GM23338 (cell line): ENCODE measurements around the gene ABCG2. TPM values are rescaled to one million over a fixed set of nuclear protein-coding genes. Genes with fewer than 3 reads are reported as not detected.

Source experiments
- ATAC-seq: fragments of 200-7000 bp; cut with Tn5 transposase; 3 replicates; pipeline ENCODE4 v1.9.1; 2020
- DNase-seq: peaks from one replicate; pipeline ENCODE4 v3.0.0-alpha.2; 2015; ENCODE audit warnings: low spot score
- H2AFZ ChIP-seq: fragments of 200-600 bp; sonication (generic); 2 replicates; pipeline ENCODE4 v1.8.0; 2016; ENCODE audit warnings: antibody characterized with exemption, mild to moderate bottlenecking, moderate library complexity
- H3F3A ChIP-seq: fragments of 200-600 bp; sonication (generic); replicated peaks from 2 replicates; pipeline ENCODE4 v1.8.0; 2017; ENCODE audit warnings: antibody characterized with exemption, mixed run types, low read depth
- H3K27ac ChIP-seq: fragments of 200-600 bp; sonication (generic); 2 replicates; pipeline ENCODE4 v1.6.1; 2016; ENCODE audit warnings: low read depth
- H3K27me3 ChIP-seq: fragments of 200-600 bp; sonication (generic); 2 replicates; pipeline ENCODE4 v1.8.0; 2016; ENCODE audit warnings: mild to moderate bottlenecking, mixed run types, moderate library complexity; ENCODE audit not compliant: insufficient read depth
- H3K36me3 ChIP-seq: fragments of 200-600 bp; sonication (generic); 2 replicates; pipeline ENCODE4 v1.8.0; 2016; ENCODE audit warnings: mild to moderate bottlenecking; ENCODE audit not compliant: insufficient read depth
- H3K4me1 ChIP-seq: fragments of 200-600 bp; sonication (generic); 2 replicates; pipeline ENCODE4 v1.8.0; 2016; ENCODE audit warnings: mild to moderate bottlenecking, moderate library complexity; ENCODE audit not compliant: insufficient read depth
- H3K4me2 ChIP-seq: fragments of 200-600 bp; sonication (generic); 2 replicates; pipeline ENCODE4 v1.7.1; 2017; ENCODE audit warnings: mixed run types
- H3K4me3 ChIP-seq: fragments of 200-600 bp; sonication (generic); 2 replicates; pipeline ENCODE4 v1.6.1; 2016; ENCODE audit warnings: mixed run types
- H3K79me2 ChIP-seq: fragments of 200-600 bp; sonication (generic); replicated peaks from 2 replicates; pipeline ENCODE4 v1.8.0; 2017; ENCODE audit warnings: mild to moderate bottlenecking; ENCODE audit not compliant: insufficient read depth
- H3K9me2 ChIP-seq: fragments of 200-600 bp; sonication (generic); 2 replicates; pipeline ENCODE4 v1.8.0; 2017; ENCODE audit not compliant: insufficient read depth
- H4K20me1 ChIP-seq: fragments of 200-600 bp; sonication (generic); replicated peaks from 2 replicates; pipeline ENCODE4 v1.8.0; 2017; ENCODE audit warnings: mild to moderate bottlenecking; ENCODE audit not compliant: insufficient read depth
- H3K27ac Mint-ChIP-seq: 2 replicates; pipeline ENCODE4 v1.8.0; 2020; ENCODE audit warnings: inconsistent platforms, mild to moderate bottlenecking, moderate library complexity, mixed read lengths
- H3K27me3 Mint-ChIP-seq: 3 replicates; pipeline ENCODE4 v1.8.0; 2022; ENCODE audit warnings: low read depth, mild to moderate bottlenecking, moderate library complexity, mixed read lengths, inconsistent platforms; ENCODE audit not compliant: insufficient read depth, poor library complexity
- H3K36me3 Mint-ChIP-seq: 3 replicates; pipeline ENCODE4 v1.8.0; 2021; ENCODE audit warnings: low read depth, mild to moderate bottlenecking, inconsistent platforms, moderate library complexity, mixed read lengths
- H3K4me1 Mint-ChIP-seq: 3 replicates; pipeline ENCODE4 v1.8.0; 2020; ENCODE audit warnings: mild to moderate bottlenecking, inconsistent platforms, mixed read lengths
- H3K4me3 Mint-ChIP-seq: 3 replicates; pipeline ENCODE4 v1.8.0; 2021; ENCODE audit warnings: moderate library complexity, mild to moderate bottlenecking, inconsistent platforms, mixed read lengths
- H3K9me3 Mint-ChIP-seq: 3 replicates; pipeline ENCODE4 v1.8.0; 2020; ENCODE audit warnings: moderate library complexity, mild to moderate bottlenecking, inconsistent platforms, mixed read lengths
- EZH2 ChIP-seq: fragments of 200-600 bp; sonication (generic); IDR thresholded peaks from one replicate; pipeline ENCODE4 v1.8.0; 2017; ENCODE audit warnings: antibody characterized with exemption, mild to moderate bottlenecking, low read depth; ENCODE audit not compliant: unreplicated experiment
- JUNB ChIP-seq: IDR thresholded peaks from one replicate; pipeline ENCODE4 v1.6.1; 2016; ENCODE audit warnings: antibody characterized with exemption; ENCODE audit not compliant: unreplicated experiment
- NANOG ChIP-seq: IDR thresholded peaks from 2 replicates; pipeline ENCODE4 v1.6.1; 2016; ENCODE audit warnings: antibody characterized with exemption, borderline replicate concordance
- POLR2AphosphoS5 ChIP-seq: IDR thresholded peaks from 2 replicates; pipeline ENCODE4 v1.6.1; 2016; ENCODE audit warnings: antibody characterized with exemption, low read depth
- STAT1 ChIP-seq: IDR thresholded peaks from one replicate; pipeline ENCODE4 v1.6.1; 2016; ENCODE audit warnings: antibody characterized with exemption; ENCODE audit not compliant: unreplicated experiment
- ZNF114 ChIP-seq: fragments of 250-450 bp; sonication (Bioruptor Pico); IDR thresholded peaks from 2 replicates; pipeline ENCODE4 v1.5.0; 2020; ENCODE audit warnings: mild to moderate bottlenecking, moderate library complexity
- polyA plus RNA-seq: library from polyadenylated mRNA; unstranded; fragments of >200 nt; fragmentation: Nextera tagmentation; extraction: Ambion mirVana; gene quantifications from 2 replicates; pipeline ENCODE4 v1.2.1, GENCODE V29; 2016
- total RNA-seq: library from RNA; depleted of rRNA; stranded (reverse); fragments of >200 nt; shearing (Covaris generic); gene quantifications from 2 replicates; pipeline ENCODE4 v1.2.3, GENCODE V29; 2014
- TF ChIP-seq, protein P1 (sequence below): IDR thresholded peaks from one replicate; pipeline ENCODE4 v1.6.1; 2018; ENCODE audit warnings: antibody characterized with exemption; ENCODE audit not compliant: unreplicated experiment
- TF ChIP-seq, protein P2 (sequence below), 2 experiments: fragments of 200-600 bp in 1 of 2; sonication (generic) in 1 of 2; conservative IDR thresholded peaks; 2 replicates each; pipeline versions ENCODE4 v1.5.1 to v1.6.1; 2016 to 2017; ENCODE audit warnings: antibody characterized with exemption in 2 of 2, low read depth in 2 of 2, mild to moderate bottlenecking in 2 of 2, moderate library complexity in 1 of 2
- TF ChIP-seq, protein P3 (sequence below): fragments of 250-450 bp; sonication (Bioruptor Pico); IDR thresholded peaks from 2 replicates; pipeline ENCODE4 v1.5.0; 2020; ENCODE audit warnings: mild to moderate bottlenecking, moderate library complexity

The ABCG2 gene
- total and polyA plus RNA-seq, 2 experiments from 2014 or later: 1.5 to 10.6 TPM

DNA sequence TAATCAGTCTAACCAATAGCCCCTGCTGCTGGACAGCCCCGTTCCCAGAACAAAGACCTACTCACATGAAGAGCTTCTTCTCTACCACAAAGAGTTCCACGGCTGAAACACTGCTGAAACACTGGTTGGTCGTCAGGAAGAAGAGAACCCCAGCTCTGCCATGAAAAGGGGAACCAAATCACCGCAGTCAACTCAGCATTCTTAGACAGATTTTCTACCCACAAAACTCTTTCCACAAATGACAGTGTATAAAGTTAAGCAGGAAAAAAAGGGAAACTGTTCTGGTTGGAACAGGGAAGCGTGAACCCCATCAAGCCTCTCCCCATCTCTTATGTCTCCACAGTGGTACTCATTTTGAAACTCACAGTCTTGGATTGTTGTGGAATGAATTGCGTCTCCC lies 57.3 kb downstream of the ABCG2 start:
- no peaks in the 10 kb centered on the region for H3K27me3 Mint-ChIP-seq
- H3K4me1 Mint-ChIP-seq: no peaks in the 10 kb centered on the region; the same call in 2 of the 3 replicates
- Histone ChIP-seq H3K27ac (no peak overlapping the region), H2AFZ (no peak overlapping the region), H3K36me3 (no peaks in the 10 kb centered on the region), H3K4me1 (no peaks in the 10 kb centered on the region), H4K20me1 (no peaks in the 10 kb centered on the region; the same call in none of the 2 replicates), H3K79me2 (no peaks in the 10 kb centered on the region), H3K4me3 (no peak overlapping the region), H3K9me2 (no peaks in the 10 kb centered on the region), H3K27me3 (no peaks in the 10 kb centered on the region), H3K4me2 (no peak overlapping the region), H3F3A (no peaks in the 10 kb centered on the region)
- no peak for ATAC-seq
- no peak overlapping the region for H3K4me3 Mint-ChIP-seq
- TF ChIP-seq POLR2AphosphoS5: no peak
- no peak for TF ChIP-seq NANOG
- TF ChIP-seq, protein P1, sequence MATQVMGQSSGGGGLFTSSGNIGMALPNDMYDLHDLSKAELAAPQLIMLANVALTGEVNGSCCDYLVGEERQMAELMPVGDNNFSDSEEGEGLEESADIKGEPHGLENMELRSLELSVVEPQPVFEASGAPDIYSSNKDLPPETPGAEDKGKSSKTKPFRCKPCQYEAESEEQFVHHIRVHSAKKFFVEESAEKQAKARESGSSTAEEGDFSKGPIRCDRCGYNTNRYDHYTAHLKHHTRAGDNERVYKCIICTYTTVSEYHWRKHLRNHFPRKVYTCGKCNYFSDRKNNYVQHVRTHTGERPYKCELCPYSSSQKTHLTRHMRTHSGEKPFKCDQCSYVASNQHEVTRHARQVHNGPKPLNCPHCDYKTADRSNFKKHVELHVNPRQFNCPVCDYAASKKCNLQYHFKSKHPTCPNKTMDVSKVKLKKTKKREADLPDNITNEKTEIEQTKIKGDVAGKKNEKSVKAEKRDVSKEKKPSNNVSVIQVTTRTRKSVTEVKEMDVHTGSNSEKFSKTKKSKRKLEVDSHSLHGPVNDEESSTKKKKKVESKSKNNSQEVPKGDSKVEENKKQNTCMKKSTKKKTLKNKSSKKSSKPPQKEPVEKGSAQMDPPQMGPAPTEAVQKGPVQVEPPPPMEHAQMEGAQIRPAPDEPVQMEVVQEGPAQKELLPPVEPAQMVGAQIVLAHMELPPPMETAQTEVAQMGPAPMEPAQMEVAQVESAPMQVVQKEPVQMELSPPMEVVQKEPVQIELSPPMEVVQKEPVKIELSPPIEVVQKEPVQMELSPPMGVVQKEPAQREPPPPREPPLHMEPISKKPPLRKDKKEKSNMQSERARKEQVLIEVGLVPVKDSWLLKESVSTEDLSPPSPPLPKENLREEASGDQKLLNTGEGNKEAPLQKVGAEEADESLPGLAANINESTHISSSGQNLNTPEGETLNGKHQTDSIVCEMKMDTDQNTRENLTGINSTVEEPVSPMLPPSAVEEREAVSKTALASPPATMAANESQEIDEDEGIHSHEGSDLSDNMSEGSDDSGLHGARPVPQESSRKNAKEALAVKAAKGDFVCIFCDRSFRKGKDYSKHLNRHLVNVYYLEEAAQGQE: no peak
- TF ChIP-seq JUNB: no peak
- no peak for TF ChIP-seq ZNF114
- no peak for TF ChIP-seq STAT1
- TF ChIP-seq, protein P2, sequence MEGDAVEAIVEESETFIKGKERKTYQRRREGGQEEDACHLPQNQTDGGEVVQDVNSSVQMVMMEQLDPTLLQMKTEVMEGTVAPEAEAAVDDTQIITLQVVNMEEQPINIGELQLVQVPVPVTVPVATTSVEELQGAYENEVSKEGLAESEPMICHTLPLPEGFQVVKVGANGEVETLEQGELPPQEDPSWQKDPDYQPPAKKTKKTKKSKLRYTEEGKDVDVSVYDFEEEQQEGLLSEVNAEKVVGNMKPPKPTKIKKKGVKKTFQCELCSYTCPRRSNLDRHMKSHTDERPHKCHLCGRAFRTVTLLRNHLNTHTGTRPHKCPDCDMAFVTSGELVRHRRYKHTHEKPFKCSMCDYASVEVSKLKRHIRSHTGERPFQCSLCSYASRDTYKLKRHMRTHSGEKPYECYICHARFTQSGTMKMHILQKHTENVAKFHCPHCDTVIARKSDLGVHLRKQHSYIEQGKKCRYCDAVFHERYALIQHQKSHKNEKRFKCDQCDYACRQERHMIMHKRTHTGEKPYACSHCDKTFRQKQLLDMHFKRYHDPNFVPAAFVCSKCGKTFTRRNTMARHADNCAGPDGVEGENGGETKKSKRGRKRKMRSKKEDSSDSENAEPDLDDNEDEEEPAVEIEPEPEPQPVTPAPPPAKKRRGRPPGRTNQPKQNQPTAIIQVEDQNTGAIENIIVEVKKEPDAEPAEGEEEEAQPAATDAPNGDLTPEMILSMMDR (conservative IDR thresholded peaks at IDR 0.05; ENCODE audit: low read depth in 2 of 2): no peak
- no peak for TF ChIP-seq EZH2
- TF ChIP-seq, protein P3, sequence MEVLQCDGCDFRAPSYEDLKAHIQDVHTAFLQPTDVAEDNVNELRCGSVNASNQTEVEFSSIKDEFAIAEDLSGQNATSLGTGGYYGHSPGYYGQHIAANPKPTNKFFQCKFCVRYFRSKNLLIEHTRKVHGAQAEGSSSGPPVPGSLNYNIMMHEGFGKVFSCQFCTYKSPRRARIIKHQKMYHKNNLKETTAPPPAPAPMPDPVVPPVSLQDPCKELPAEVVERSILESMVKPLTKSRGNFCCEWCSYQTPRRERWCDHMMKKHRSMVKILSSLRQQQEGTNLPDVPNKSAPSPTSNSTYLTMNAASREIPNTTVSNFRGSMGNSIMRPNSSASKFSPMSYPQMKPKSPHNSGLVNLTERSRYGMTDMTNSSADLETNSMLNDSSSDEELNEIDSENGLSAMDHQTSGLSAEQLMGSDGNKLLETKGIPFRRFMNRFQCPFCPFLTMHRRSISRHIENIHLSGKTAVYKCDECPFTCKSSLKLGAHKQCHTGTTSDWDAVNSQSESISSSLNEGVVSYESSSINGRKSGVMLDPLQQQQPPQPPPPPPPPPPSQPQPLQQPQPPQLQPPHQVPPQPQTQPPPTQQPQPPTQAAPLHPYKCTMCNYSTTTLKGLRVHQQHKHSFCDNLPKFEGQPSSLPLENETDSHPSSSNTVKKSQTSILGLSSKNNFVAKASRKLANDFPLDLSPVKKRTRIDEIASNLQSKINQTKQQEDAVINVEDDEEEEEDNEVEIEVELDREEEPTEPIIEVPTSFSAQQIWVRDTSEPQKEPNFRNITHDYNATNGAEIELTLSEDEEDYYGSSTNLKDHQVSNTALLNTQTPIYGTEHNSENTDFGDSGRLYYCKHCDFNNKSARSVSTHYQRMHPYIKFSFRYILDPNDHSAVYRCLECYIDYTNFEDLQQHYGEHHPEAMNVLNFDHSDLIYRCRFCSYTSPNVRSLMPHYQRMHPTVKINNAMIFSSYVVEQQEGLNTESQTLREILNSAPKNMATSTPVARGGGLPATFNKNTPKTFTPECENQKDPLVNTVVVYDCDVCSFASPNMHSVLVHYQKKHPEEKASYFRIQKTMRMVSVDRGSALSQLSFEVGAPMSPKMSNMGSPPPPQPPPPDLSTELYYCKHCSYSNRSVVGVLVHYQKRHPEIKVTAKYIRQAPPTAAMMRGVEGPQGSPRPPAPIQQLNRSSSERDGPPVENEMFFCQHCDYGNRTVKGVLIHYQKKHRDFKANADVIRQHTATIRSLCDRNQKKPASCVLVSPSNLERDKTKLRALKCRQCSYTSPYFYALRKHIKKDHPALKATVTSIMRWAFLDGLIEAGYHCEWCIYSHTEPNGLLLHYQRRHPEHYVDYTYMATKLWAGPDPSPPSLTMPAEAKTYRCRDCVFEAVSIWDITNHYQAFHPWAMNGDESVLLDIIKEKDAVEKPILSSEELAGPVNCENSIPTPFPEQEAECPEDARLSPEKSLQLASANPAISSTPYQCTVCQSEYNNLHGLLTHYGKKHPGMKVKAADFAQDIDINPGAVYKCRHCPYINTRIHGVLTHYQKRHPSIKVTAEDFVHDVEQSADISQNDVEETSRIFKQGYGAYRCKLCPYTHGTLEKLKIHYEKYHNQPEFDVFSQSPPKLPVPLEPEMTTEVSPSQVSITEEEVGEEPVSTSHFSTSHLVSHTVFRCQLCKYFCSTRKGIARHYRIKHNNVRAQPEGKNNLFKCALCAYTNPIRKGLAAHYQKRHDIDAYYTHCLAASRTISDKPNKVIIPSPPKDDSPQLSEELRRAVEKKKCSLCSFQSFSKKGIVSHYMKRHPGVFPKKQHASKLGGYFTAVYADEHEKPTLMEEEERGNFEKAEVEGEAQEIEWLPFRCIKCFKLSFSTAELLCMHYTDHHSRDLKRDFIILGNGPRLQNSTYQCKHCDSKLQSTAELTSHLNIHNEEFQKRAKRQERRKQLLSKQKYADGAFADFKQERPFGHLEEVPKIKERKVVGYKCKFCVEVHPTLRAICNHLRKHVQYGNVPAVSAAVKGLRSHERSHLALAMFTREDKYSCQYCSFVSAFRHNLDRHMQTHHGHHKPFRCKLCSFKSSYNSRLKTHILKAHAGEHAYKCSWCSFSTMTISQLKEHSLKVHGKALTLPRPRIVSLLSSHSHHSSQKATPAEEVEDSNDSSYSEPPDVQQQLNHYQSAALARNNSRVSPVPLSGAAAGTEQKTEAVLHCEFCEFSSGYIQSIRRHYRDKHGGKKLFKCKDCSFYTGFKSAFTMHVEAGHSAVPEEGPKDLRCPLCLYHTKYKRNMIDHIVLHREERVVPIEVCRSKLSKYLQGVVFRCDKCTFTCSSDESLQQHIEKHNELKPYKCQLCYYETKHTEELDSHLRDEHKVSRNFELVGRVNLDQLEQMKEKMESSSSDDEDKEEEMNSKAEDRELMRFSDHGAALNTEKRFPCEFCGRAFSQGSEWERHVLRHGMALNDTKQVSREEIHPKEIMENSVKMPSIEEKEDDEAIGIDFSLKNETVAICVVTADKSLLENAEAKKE (CRISPR knock-in tag): no peak
- no peaks in the 10 kb centered on the region for H3K9me3 Mint-ChIP-seq
- no peak for DNase-seq
- no peak overlapping the region for H3K27ac Mint-ChIP-seq
- no peaks in the 10 kb centered on the region for H3K36me3 Mint-ChIP-seq
